GM18909 (cell line): ENCODE measurements around the gene CHAD.

ENCODE experiments used
- ATAC-seq: cut with Tn5 transposase; IDR thresholded peaks from one replicate; pipeline ENCODE4 v1.9.1; 2021; ENCODE audit warnings: mild to moderate bottlenecking; ENCODE audit not compliant: unreplicated experiment, poor library complexity

CHAD gene

DNA sequence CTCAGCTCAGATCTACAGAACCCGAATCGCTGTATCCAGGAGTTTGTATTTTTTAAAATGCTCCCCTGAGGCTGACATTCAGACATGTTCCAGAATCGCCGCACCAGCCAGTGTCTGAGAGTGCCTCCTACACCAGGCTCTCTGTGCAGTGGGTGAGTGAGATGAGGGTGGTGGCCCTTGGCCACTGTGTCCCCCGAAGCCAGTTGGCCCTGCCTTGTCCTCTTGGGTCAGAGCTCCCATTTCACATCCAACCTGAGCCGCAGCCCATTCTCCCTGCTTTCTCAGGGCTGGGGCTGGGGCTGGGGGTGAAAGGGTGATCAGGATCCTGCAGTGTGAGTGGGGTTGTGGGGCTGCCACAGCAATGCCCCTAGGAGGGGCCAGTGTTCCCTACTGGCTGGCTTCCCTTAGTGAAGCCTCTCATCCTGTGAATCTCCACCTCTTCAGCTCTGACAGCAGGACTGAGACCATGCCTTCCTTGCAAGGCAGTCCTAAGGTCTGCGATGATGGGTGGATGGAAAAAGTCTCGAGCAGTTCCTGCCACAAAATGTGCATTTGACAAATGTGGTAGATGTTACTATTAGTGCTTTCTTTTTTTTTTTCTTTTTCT lies 26.6 kb upstream of the CHAD start:
- no peak for ATAC-seq

DNA sequence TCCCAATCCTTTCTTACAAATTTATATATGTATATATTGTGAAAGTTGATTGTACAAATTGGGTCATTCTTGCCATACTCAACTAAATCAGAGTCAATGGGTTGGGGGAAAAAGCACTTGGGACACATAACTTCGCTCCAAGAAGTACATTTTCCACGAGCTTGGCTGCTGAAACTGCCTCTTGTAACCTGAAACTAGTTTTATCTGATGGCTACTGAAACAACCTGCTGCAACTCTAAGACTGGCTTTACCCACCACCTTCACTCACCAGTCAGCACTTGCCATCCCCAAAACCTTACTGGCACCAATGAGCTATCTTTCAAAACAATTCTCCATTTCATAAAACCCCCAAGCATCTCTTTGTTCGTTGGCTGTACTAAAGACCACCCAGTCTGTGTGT lies 25.1 kb upstream of the CHAD start:
- ATAC-seq: no peak

DNA sequence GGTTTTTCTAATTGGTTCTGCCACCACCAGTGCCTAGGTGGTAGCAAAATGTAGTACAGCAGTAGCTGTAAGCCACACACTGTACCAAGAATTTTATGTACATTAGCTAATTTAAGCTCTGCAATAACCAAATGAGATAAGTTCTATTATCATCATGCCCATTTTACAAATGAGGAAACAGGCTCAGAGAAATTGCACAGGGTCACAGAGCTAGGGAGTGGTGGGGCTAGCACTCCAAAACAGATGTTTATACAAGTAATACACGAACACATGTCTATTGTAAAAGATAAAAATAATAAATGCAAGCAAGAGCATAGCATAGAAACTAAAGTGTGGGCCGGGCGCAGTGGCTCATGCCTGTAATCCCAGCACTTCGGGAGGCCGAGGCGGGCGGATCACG lies 23.5 kb upstream of the CHAD start:
- ATAC-seq: no peak

DNA sequence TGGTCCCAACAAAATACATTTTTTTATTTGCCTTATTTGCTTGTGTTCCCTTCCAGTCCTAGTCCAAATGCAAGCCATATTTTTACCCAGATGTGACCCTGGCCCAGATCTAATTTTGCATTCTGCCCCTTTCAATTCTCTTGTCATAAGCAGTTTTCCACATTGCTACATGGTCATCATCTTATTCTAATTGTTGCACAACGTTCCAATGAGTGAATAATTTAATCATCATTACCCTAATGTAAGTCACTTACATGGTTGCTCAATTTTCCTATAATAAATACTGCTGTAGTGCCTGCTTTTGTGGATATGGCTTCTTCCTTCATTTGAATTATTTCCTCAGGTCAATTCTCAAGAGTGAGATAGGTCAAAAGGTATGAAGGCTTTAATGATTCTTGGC lies 22.8 kb upstream of the CHAD start:
- no peak for ATAC-seq

GRCh38 chr17:50488880-50489279 lies 20.2 kb upstream of the CHAD start:
- no peak for ATAC-seq

DNA sequence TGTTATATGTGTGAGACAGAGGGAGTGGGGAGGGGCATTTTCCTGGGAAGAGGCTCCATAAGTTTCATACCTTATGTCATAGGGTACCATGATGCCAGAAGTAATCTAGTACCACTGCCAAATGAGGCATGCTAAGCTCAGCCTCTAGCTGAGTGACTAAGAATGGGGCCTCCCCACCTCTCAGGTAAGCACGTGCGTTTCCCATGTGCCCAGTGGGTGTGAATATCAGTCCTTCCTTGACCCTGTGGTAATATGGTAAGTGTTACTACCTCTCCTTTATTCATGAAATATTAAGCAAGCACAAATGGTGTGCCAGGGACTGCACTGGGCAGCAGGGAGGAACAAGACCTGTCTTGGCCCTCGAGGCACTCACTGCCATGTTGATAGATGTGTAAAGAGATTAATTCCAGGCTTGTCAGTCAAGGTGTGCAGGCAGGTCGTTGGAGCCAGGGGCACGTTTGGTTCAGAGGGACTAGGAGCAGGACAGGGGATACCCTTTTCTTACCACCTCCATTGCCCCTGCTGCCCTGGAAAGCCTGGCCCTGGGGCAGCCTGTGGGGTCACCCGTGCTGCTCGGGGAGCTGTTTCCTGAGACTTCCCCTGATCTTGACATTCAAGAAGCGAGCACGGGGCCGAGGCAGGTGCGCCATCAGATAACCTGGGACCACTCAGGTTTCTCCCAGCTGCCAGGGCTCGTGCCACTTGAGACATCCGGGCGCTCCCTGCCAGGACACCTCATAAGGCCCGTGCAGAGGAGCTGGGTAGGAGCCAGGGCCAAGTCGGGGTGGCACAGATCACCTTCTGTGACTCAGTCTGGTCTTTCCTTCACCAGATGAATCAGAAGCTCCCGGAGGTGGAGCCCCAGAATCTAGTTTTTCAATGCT lies 18.8 kb upstream of the CHAD start:
- ATAC-seq: no peak

DNA sequence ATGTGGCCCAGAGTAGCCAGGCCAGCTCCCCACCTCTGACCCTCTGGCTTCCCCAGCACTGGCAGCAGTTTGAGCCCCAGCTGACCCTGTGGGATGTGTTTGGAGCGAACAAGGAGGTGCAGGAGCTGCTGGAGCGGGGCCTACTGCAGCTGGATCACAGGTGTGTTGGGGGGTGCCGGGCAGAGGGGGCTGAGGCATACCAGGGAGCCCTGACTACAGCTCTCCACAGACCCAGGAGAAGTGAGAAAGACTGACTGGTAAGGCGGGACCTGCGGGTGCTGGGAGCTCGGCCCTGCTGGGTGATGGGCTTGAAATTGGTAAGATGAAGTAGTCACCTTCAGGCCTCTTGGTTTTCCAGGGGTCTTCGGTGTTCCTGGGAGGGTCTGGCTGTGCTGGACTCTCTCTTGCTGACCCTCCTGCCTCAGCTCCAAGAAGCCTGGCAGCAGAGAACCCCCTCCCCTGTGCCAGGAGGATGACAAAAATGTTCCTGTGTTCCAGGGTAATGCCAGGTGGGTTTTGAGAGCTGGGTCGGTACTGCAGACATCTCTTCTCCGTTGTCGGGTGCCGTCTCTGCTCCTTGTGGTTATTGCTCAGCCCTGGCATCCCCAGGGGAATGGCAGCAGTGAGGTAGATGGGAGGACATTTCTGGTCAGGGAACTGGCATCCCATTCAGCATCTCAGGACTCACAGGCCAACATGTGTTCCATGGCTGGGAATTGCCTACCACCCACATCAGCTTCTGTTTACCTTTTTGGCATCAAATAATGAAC lies 15.9 kb upstream of the CHAD start:
- ATAC-seq: no peak

DNA sequence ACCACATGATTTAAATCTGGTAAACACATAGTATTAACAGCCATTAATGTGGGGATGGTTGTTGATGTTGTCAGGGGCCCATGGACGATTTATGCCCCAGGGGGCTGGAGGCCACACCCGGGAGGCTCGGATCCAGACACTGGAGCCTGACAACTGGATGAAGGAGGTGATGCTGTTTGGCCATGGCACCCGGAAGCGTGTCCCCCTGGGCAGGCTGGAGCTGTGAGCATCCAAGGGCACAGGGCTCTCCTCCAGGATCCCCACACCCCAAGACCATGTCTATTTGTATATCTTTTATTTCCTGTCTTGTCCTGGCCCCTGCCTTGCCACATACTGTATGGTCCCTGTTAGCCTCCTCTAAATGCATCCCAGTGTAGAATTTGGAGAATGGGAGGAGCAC lies 14.6 kb upstream of the CHAD start:
- no peak for ATAC-seq

DNA sequence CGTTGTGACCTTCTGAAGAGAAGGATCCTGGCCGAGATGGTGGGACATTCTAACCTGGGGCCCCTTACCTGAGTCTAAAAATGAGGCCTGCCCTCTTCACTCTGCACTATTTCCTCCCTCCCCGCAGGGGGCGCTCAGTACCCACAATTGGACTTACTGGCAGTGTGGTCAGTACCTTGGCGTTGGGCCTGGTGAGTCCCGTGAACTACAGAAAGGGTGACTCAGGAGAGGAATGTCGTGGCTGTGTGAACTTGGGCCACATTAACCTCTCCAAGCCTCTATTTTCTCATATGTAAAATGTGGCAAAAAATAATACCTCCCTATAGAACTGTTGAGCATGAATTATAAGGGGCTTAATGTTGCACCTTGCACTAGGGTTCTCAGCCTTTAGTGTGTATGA lies 13.8 kb upstream of the CHAD start:
- peak; percentile 41 for ATAC-seq

DNA sequence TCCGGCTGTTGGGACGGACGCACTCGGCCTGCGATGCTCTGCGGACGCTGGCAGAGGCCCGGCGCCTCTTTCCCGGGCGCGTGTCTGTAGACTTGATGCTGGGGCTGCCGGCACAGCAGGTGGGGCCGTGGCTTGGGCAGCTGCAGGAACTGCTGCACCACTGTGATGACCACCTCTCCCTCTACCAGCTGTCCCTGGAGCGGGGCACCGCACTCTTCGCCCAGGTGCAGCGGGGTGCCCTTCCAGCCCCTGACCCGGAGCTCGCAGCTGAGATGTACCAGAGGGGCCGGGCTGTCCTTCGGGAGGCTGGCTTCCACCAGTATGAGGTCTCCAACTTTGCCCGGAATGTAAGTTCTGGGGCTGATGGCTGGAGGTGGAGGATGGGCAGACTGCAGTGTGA lies 13.4 kb upstream of the CHAD start:
- no peak for ATAC-seq

DNA sequence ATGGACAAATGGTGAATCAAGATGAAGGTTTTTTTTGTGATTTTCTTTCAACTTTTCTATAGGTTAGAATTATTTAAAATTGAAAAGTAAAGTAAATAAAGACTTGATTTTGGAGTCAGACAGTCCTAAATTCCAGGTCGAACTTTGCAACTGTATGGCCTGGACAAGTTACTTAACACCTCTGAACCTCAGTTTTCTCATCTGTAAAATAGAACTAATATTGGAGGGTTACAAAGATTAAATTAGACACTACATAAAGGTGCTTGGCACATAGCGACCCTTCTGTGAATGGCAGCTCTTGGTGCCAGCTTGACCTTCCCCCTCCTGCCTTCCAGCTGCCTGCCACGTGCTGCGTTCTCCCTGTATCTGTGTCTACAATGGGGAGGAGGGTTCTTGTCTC lies 13.0 kb upstream of the CHAD start:
- ATAC-seq: no peak

DNA sequence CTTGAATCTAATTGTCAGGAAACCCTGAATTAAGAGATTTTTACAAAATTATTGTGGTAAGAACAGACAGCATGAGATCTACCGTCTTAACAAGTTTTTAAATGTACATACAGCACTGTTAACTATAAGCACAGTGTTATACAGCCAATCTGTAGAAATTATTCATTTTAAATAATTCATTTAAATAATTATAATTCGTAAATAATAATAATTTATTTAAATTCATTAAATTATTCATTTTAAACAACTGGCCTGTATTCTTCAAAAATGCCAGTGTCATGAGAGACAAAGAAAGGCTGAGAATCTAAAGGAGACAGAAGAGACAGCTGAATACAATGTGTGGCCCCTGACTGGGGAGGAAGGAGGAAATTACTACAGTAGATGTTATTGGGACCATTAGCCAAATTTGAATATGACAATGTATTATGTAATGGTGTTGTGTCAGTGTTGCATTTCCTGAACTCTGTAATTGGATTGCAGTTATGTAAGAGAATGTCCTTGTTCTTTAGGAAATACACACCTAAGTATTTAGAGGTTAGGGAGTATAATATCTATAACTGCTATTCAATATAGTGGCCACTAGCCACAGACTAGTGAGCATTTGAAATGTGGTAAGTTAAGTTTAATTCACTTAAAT lies 12.3 kb upstream of the CHAD start:
- no peak for ATAC-seq

- ATAC-seq: no peak
These were observed 11.6 kb upstream of the CHAD start for GRCh38 chr17:50480142-50480764.

DNA sequence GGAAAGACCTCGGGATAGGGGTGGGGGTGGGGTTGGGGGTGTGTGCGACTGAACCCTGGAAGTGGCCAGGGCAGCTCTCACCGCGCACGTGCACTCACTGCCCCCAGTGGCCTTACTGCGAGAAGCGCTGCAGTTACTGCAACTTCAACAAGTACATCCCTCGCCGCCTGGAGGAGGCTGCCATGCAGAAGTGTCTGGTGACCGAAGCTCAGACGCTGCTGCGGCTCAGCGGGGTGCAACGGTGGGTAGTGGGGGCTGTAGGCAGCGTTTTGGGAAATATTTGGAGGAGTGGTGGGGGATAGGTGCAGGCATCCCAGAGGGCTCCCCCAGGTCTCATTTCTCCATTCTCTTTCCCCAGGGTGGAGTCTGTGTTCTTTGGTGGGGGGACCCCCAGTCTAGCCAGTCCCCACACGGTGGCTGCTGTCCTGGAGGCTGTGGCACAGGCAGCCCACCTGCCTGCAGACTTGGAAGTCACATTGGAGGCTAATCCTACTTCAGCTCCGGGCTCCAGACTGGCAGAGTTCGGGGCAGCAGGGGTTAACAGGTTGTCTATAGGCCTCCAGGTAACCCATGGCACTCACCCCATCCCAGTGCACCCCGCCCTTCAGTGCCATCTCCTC lies 11.0 kb upstream of the CHAD start:
- ATAC-seq: no peak

DNA sequence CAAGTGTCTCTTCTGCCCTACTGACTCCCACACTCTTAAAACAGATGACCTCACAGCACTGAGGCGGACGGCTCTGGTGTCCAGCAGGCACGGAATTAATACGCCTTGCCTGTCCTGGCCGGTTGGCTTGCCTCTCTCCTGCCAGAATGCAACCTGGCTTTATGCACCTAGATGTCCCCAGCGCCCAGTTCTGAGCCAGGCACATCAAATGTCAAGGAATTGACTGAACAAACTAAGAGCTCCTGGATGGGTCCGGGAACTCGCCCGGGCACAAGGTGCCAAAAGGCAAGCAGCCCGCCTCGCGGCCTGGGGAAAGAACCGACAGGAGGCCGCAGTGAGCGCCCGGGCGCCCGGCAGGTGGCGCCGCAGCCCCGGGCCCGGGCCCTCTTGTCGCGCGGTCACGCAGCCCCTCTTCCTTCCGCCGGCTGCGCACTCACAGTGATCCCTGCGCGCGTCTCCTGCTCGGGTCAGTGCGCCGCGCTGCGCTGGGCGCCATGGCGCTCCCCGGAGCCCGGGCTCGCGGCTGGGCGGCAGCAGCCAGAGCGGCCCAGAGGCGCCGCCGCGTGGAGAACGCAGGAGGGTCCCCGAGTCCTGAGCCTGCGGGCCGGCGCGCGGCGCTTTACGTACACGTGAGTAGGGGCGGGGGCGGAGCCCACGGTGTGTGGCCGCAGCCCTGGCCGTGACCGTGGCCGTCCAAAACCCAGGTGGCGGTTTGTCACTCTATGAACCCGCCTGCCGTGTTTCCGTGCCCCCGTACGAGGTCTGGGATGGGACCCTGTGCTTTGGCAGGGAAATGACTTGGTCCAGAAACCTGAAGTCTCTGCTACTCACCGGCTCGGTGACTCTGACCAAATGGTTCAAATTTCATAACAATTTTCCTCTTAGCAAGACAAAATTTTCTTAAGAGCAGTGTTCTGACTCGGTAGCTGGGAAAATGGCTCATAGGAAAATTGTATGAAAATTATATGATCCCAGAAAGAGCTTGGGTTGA lies 10.0 kb upstream of the CHAD start, which contains the start of gene RSAD1:
Gene RSAD1 (plus strand): TSS at position 470 of the 991 bp plus-strand sequence. CDS start 25 bp downstream, at position 495.
- peak; percentile 93 for ATAC-seq

DNA sequence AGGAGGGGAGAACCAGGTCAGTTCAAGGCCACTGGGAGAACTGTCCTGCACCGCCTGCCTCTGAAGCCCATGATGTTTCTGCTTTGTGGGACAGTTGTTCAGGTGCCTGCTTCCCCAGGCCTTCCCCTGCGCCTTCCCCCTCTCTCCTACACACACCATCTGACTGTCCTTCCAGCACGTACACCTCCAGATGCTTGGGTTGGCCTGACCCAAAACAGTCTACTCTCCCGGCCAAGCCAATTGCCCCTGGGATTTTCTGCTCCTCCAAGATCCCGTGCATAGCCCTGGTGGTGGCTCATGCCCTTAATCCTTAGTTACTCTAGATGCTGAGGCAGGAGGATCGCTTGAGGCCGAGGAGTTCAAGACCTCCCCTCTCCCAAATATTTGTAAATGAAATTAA lies 9.3 kb upstream of the CHAD start:
- ATAC-seq: no peak

GRCh38 chr17:50476545-50477315 lies 8.1 kb upstream of the CHAD start:
- ATAC-seq: no peak
